Measurements from ENCODE around the gene KRI1.
"Not testable (repeated sequence)": the region's sequence is repeated elsewhere in the genome, so short reads cannot be mapped to it uniquely, and the experiment has no call there.

The KRI1 gene

DNA sequence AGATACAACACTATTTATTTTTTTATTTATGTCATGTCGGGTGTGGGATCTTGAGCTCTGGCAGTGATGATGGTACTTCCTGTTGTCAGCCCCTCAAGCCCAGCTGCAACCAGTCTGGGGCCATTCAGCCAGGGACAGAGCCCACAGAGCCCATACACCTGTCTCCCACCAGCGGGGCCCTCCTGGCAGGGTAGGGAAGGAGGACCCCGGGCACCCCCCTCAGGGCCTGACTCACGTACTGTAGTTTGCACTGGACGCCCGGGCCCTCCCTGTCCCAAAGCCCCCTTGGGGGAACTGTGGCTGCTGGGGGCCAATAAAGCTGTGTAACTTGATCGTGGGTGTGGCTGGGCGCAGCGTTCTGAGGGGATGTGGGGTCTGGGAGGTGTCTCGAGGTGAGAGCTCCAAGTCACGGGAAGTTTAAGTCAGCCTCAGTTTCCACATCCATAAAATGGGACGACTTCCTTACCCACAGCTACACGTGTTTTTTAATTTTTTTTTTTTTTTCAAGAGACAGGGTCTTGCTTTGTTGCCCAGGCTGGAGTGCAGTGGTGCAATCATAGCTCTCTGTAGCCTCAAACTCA, 12.6 kb downstream of the KRI1 start:
- Histone ChIP-seq H3K9me2 (replicated peaks; ENCODE audit: insufficient read depth, low read length) (no peaks in the 10 kb centered on the region), H3F3A (ENCODE audit: insufficient read depth, low read length) (0 out of 2 replicates have a peak, but pooled peaks cover 3% of the 10 kb centered on the region), H3K4me2 (ENCODE audit: low read depth, low read length) (no peak overlapping the region), H3K9ac (ENCODE audit: low read length) (no peak overlapping the region), H3K79me2 (ENCODE audit: low read length) (peaks cover 5% of the 10 kb centered on the region; the same call in 1 of the 2 replicates), H3K36me3 (replicated peaks; ENCODE audit: insufficient read depth, low read length) (no peaks in the 10 kb centered on the region), H3K4me3 (ENCODE audit: low read length) (no peak overlapping the region), H3K27me3 (replicated peaks; ENCODE audit: insufficient read depth, low read length) (no peaks in the 10 kb centered on the region), H3K4me1 (ENCODE audit: low read length) (no peaks in the 10 kb centered on the region), H4K20me1 (ENCODE audit: insufficient read depth, low read length) (no peaks in the 10 kb centered on the region), H3K9me3 (replicated peaks; ENCODE audit: insufficient read depth, low read length) (no peaks in the 10 kb centered on the region), H3K27ac (ENCODE audit: low read length) (no peak overlapping the region), H2AFZ (ENCODE audit: low read length) (no peak overlapping the region)
- TF ChIP-seq, protein P1, sequence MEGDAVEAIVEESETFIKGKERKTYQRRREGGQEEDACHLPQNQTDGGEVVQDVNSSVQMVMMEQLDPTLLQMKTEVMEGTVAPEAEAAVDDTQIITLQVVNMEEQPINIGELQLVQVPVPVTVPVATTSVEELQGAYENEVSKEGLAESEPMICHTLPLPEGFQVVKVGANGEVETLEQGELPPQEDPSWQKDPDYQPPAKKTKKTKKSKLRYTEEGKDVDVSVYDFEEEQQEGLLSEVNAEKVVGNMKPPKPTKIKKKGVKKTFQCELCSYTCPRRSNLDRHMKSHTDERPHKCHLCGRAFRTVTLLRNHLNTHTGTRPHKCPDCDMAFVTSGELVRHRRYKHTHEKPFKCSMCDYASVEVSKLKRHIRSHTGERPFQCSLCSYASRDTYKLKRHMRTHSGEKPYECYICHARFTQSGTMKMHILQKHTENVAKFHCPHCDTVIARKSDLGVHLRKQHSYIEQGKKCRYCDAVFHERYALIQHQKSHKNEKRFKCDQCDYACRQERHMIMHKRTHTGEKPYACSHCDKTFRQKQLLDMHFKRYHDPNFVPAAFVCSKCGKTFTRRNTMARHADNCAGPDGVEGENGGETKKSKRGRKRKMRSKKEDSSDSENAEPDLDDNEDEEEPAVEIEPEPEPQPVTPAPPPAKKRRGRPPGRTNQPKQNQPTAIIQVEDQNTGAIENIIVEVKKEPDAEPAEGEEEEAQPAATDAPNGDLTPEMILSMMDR (IDR thresholded peaks at IDR 0.05; ENCODE audit: low read length), result no peak
- no peak for TF ChIP-seq EZH2phosphoT487 (IDR thresholded peaks at IDR 0.05; ENCODE audit: low read length)
- TF ChIP-seq EZH2 (optimal IDR thresholded peaks at IDR 0.05; ENCODE audit: low read depth, low read length), result no peak
- no peak for DNase-seq

DNA sequence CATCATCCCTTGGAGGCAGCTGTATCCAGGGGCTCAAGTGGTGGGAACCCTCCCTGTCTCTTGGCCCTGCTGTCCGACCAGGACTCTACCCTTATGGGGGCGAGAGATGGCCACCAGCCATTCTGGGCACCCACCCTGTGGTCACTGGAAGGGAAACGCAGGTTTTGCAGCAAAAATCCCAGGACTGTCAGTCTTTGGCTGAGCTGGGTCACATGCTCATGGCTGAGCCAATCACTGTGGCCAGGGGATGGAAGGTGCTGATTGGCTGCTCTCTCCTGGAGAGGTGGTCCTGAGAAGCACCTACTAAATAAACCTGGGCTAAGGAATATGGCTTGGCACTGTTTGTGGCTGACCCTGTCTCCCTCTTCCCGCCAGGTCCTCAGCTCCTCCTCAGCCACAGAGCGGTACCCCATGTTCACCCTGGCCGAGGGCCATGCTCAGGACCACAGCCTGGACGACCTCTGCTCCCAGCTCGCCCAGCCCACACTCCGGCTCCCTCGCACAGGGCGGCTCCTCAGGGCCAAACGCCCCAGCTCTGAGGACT, 13.2 kb downstream of the KRI1 start:
- no peak overlapping the region for H3K4me2 ChIP-seq (ENCODE audit: low read depth, low read length)
- DNase-seq, result no peak
- no peak overlapping the region for H3K27ac ChIP-seq (ENCODE audit: low read length)
- no peak overlapping the region for H2AFZ ChIP-seq (ENCODE audit: low read length)
- H3K79me2 ChIP-seq (ENCODE audit: low read length), result peaks cover 5% of the 10 kb centered on the region; the same call in 1 of the 2 replicates
- 0 out of 2 replicates have a peak, but pooled peaks cover 3% of the 10 kb centered on the region for H3F3A ChIP-seq (ENCODE audit: insufficient read depth, low read length)
- H3K9ac ChIP-seq (ENCODE audit: low read length), result no peak overlapping the region
- H3K9me2 ChIP-seq (replicated peaks; ENCODE audit: insufficient read depth, low read length), result no peaks in the 10 kb centered on the region
- no peak overlapping the region for H3K4me3 ChIP-seq (ENCODE audit: low read length)
- no peaks in the 10 kb centered on the region for H3K4me1 ChIP-seq (ENCODE audit: low read length)
- H3K27me3 ChIP-seq (replicated peaks; ENCODE audit: insufficient read depth, low read length), result no peaks in the 10 kb centered on the region
- no peak for TF ChIP-seq EZH2phosphoT487 (IDR thresholded peaks at IDR 0.05; ENCODE audit: low read length)
- TF ChIP-seq, protein P1 (IDR thresholded peaks at IDR 0.05; ENCODE audit: low read length), result no peak
- no peak for TF ChIP-seq EZH2 (optimal IDR thresholded peaks at IDR 0.05; ENCODE audit: low read depth, low read length)
- H3K36me3 ChIP-seq (replicated peaks; ENCODE audit: insufficient read depth, low read length), result no peaks in the 10 kb centered on the region
- no peaks in the 10 kb centered on the region for H4K20me1 ChIP-seq (ENCODE audit: insufficient read depth, low read length)
- H3K9me3 ChIP-seq (replicated peaks; ENCODE audit: insufficient read depth, low read length), result no peaks in the 10 kb centered on the region

DNA sequence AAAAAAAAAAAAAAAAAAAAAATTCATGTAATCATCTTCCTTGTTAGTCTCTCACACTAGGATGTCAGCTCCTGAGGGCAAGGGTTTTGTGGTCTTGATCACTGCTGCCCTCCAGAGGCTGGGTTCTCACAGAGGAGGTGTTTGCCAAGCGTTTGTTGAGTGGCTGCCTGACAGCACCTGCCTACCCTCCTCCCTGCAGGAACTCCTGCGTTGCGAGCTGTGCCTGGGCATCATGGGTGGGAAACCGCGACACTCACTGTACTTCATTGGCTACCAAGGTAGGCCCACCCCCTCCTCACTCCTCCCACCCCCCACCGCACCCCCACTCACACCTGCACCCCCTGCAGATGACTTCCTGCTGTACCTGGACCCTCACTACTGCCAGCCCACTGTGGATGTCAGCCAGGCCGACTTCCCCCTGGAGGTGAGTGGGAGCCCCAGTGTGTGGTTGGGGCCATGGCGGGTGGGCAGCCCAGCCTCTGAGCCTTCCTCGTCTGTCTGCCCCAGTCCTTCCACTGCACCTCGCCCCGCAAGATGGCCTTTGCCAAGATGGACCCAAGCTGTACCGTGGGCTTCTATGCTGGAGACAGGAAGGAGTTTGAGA, 14.0 kb downstream of the KRI1 start:
- H3K79me2 ChIP-seq (ENCODE audit: low read length), result peaks cover 10% of the 10 kb centered on the region
- H3K4me1 ChIP-seq (ENCODE audit: low read length), result no peaks in the 10 kb centered on the region
- no peaks in the 10 kb centered on the region for H3K9me3 ChIP-seq (replicated peaks; ENCODE audit: insufficient read depth, low read length)
- no peaks in the 10 kb centered on the region for H3K36me3 ChIP-seq (replicated peaks; ENCODE audit: insufficient read depth, low read length)
- H3K9ac ChIP-seq (ENCODE audit: low read length), result no peak overlapping the region
- H4K20me1 ChIP-seq (ENCODE audit: insufficient read depth, low read length), result no peaks in the 10 kb centered on the region
- H3K9me2 ChIP-seq (replicated peaks; ENCODE audit: insufficient read depth, low read length), result no peaks in the 10 kb centered on the region
- DNase-seq, result peak; percentile 54
- no peak overlapping the region for H2AFZ ChIP-seq (ENCODE audit: low read length)
- no peak overlapping the region for H3K27ac ChIP-seq (ENCODE audit: low read length)
- H3F3A ChIP-seq (ENCODE audit: insufficient read depth, low read length), result 0 out of 2 replicates have a peak, but pooled peaks cover 3% of the 10 kb centered on the region
- TF ChIP-seq, protein P1 (IDR thresholded peaks at IDR 0.05; ENCODE audit: low read length), result peak; percentile 20
- no peak for TF ChIP-seq EZH2phosphoT487 (IDR thresholded peaks at IDR 0.05; ENCODE audit: low read length)
- H3K4me3 ChIP-seq (ENCODE audit: low read length), result no peak overlapping the region
- no peak overlapping the region for H3K4me2 ChIP-seq (ENCODE audit: low read depth, low read length)
- no peaks in the 10 kb centered on the region for H3K27me3 ChIP-seq (replicated peaks; ENCODE audit: insufficient read depth, low read length)

DNA sequence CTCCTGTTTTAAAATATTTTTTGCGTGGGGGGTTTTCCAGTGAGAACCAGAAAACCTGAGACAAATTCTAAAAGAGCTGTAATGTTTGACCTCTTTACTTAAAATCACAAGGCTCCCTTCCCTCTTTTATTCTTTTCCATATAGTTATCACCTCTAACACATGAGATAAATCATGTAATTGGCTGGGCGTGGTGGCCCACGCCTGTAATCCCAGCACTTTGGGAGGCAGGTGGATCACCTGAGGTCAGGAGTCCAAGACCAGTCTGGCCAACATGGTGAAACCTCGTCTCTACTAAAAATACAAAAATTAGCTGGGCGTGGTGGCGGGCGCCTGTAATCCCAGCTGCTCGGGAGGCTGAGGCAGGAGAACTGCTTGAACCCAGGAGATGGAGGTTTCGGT, 14.8 kb downstream of the KRI1 start:
- H3K4me2 ChIP-seq (ENCODE audit: low read depth, low read length); H3K27me3 ChIP-seq (replicated peaks; ENCODE audit: insufficient read depth, low read length); H3K36me3 ChIP-seq (replicated peaks; ENCODE audit: insufficient read depth, low read length); H3K9me3 ChIP-seq (replicated peaks; ENCODE audit: insufficient read depth, low read length); H3K9ac ChIP-seq (ENCODE audit: low read length); H3K4me3 ChIP-seq (ENCODE audit: low read length); H3K9me2 ChIP-seq (replicated peaks; ENCODE audit: insufficient read depth, low read length); H3K27ac ChIP-seq (ENCODE audit: low read length); DNase-seq; H3K4me1 ChIP-seq (ENCODE audit: low read length); H4K20me1 ChIP-seq (ENCODE audit: insufficient read depth, low read length); H3F3A ChIP-seq (ENCODE audit: insufficient read depth, low read length); H2AFZ ChIP-seq (ENCODE audit: low read length): not testable (repeated sequence)
- H3K79me2 ChIP-seq (ENCODE audit: low read length), result peaks cover 13% of the 10 kb centered on the region

All from MM.1S (cell line).